ENCODE data around the gene TGM1.

Gene TGM1

GRCh38 chr14:24262821-24263733, at the start of gene TGM1:
TGM1 (minus strand) TSS chr14:24263177; CDS start chr14:24262352, 825 bp downstream.
- no peak for DNase-seq (ENCODE audit: low spot score)

- no peak for DNase-seq (ENCODE audit: low spot score)
These were observed 49.0 kb upstream of the TGM1 start for GRCh38 chr14:24311837-24312615.

- peak; percentile 55 for DNase-seq (ENCODE audit: low spot score)
These were observed 47.9 kb upstream of the TGM1 start, which contains the start of gene LTB4R for GRCh38 chr14:24310646-24311604. LTB4R (plus strand) TSS chr14:24311502; CDS start chr14:24315652, 4,150 bp downstream.

- no peak for DNase-seq (ENCODE audit: low spot score)
These were observed 47.3 kb upstream of the TGM1 start for GRCh38 chr14:24310265-24310645.

GRCh38 chr14:24309538-24310264, 46.7 kb upstream of the TGM1 start, which contains the start of gene LTB4R2:
LTB4R2 (plus strand) TSS chr14:24310140; CDS start chr14:24310665, 525 bp downstream.
- no peak for DNase-seq (ENCODE audit: low spot score)

GRCh38 chr14:24308342-24309124, 45.6 kb upstream of the TGM1 start:
- DNase-seq (ENCODE audit: low spot score), result no peak

GRCh38 chr14:24307575-24308341, 44.8 kb upstream of the TGM1 start, which contains the start of gene CIDEB:
CIDEB (minus strand) TSS chr14:24307977; CDS start chr14:24307858, 119 bp downstream.
- DNase-seq (ENCODE audit: low spot score), result peak; percentile 43

- DNase-seq (ENCODE audit: low spot score), result no peak
These were observed 44.2 kb upstream of the TGM1 start for GRCh38 chr14:24307156-24307574.

- DNase-seq (ENCODE audit: low spot score), result no peak
These were observed 41.0 kb upstream of the TGM1 start for GRCh38 chr14:24304019-24304387.

- DNase-seq (ENCODE audit: low spot score), result no peak
These were observed 37.5 kb upstream of the TGM1 start for GRCh38 chr14:24300326-24300980.

- peak; percentile 80 for DNase-seq (ENCODE audit: low spot score)
These were observed 36.5 kb upstream of the TGM1 start, which contains the start of the genes DHRS1 and NOP9 for GRCh38 chr14:24299255-24300191. DHRS1 (minus strand) TSS chr14:24299780; CDS start chr14:24299106, 674 bp downstream. NOP9 (plus strand) TSS chr14:24299850; CDS start chr14:24299955, 105 bp downstream.

GRCh38 chr14:24298892-24299254, 35.9 kb upstream of the TGM1 start:
- DNase-seq (ENCODE audit: low spot score), result no peak

GRCh38 chr14:24297190-24297964, 34.4 kb upstream of the TGM1 start:
- DNase-seq (ENCODE audit: low spot score), result no peak

GRCh38 chr14:24296341-24297157, 33.6 kb upstream of the TGM1 start:
- DNase-seq (ENCODE audit: low spot score), result peak; percentile 60

GRCh38 chr14:24293525-24293924, 30.5 kb upstream of the TGM1 start:
- DNase-seq (ENCODE audit: low spot score), result no peak

Data from globus pallidus (tissue), 1 donor.